Activated T-cell treated with anti-CD3 and anti-CD28 coated beads for 48 hours (primary cell): Measurements from ENCODE around the gene CHEK2.
"Not testable (repeated sequence)": the region's sequence is repeated elsewhere in the genome, so short reads cannot be mapped to it uniquely, and the experiment has no call there.

Experiments
- DNase-seq: peaks from one replicate; pipeline ENCODE4 v3.0.0-alpha.2; 2020; ENCODE audit warnings: low read depth

CHEK2 gene

DNA sequence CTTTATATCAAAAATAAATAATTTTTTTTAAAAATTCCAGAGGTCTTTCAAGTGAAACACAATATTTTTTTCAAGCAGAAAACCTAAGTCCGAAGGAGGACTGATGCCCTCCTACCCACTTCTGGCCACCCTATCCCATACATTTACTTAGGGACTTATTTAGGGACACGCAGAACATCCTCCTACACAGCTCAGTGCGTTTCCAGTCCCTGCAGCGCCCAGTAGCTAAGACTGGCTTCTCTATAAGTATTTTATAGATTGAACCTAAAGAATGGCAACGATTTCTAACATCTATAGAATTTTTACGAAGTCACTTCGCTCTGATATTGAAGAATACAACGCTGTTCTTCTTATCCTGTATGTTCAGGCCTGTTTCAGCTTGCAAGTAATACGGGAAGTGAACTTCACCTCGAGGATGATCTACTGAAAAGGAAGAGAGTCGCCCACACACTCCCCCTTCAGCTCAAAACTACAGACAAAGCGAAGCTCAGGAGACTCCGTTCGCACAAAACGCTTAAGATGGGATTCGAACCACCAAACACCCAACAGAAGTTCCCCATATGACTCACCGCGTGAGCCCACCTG lies 328 bp downstream of the CHEK2 start:
- no peak for DNase-seq

GRCh38 chr22:28738876-28739275 lies 2.7 kb downstream of the CHEK2 start:
- DNase-seq, result not testable (repeated sequence)

DNA sequence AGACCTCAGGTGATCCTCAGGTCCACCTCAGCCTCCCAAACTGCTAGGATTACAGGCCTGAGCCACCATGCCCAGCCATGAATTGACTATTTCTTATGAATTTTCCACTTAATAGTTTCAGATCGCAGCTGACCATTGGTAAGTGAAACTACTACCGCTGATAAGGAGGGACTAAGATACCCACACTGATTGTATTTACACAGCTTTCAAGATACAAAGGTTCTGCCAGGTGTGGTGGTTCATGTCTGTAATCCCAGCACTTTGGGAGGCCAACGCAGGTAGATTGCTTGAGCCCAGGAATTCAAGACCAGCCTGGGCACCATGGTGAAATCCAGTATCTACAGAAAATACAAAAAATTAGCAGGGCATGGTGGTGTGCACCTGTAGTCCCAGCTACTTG lies 3.9 kb downstream of the CHEK2 start:
- no peak for DNase-seq

DNA sequence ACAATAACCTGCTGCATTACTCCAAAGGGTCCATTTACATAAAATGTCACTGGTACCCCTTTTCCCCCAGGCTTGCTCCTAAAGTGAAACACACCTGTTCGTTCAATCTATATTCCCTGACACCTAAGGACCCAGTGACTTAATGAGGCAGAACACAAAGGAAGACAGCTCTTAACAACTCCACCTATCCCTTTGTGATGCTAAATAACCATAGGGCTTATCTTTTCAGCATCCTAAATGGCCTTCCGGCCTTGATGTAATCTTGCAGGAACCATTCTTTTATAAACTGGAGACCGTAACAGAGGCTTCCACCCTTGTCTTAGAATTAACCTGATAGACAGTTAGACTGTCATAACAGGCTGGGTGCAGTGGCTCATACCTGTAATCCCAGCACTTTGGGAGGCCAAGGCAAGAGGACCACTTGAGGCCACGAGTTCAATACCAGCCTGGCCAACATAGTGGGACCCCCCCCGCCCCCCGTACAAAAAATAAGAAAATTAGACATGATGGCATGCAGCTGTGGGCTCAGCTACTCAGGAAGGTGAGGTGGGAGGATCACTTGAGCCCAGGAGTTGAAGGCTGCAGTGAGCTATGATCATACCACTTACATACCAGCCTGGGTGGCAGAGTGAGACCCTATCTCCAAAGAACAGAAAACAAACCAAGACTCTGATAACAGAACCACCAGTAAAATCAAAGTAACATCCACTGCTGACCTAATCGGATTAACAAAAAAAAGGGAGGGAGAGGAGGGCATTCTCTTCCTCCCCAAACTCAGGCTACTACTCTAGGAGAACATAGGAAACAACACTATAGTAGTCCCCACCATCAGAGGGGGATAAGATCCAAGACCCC lies 5.1 kb downstream of the CHEK2 start:
- DNase-seq, result no peak

GRCh38 chr22:28734393-28734792 lies 7.2 kb downstream of the CHEK2 start:
- no peak for DNase-seq

DNA sequence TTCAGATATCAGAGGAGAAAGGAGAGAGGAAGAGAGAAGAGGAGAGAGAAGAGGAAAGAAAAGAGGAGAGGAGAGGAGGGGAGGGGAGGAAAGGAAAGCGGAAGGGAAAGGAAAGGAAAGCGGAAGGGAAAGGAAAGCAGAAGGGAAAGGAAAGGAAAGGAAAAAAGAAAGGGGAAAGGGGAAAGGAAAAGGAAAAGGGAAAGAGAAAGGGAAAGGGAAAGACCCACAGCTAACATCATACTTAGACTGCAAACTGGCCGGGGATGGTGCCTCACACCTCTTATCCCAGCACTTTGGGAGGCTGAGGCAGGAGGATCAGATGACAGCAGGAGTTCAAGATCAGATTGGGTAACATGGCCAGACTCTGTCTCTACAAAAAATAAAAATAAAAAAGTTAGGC lies 11.4 kb downstream of the CHEK2 start:
- DNase-seq, result no peak

DNA sequence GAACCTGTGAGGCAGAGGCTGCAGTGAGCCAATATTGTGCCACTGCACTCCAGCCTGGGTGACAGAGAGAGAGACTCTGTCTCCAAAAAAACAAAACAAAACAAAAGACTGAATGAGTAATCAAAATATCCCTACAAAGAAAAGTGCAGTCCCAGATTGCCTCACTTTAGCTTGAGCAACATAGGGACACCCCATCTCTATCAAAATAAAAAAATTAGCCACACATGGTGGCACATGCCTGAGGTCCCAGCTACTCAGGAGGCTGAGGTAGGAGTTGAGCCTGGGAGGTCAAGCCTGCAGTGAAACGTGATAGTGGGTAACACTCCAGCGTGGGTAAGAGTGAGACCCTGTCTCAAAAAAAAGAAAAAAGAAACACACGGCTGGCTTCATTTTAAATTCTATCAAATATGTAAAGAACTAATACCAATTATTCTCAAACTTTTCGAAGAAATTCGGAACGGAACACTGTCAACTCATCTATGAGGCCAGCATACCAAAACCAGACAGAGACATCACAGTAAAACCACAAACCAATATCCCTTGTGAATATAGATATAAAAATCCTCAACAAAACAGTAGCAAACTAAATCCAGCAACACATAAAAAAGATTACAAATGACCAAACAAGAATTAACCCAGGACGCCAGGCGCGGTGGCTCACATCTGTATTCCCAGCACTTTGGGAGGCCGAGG lies 12.9 kb downstream of the CHEK2 start:
- no peak for DNase-seq

- no peak for DNase-seq
Measured at GRCh38 chr22:28728002-28728401, 13.6 kb downstream of the CHEK2 start.

DNA sequence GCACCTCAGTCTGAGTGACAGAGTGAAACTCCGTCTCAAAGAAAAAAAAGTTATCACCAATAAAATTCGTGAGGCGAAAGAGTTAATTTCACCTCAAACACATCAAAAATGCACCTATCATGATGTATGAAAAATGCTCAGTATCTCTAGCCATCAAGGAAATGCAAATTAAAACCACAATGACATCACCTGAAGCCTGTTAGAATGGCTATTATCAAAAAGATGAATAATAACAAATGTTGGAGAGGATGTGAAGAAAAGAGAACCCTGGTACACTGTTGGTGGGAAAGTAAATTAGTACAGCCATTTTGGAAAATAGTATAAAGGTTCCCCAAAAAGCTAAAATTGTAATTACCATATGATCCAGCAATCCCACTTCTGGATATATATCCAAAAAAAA lies 23.6 kb downstream of the CHEK2 start:
- no peak for DNase-seq

DNA sequence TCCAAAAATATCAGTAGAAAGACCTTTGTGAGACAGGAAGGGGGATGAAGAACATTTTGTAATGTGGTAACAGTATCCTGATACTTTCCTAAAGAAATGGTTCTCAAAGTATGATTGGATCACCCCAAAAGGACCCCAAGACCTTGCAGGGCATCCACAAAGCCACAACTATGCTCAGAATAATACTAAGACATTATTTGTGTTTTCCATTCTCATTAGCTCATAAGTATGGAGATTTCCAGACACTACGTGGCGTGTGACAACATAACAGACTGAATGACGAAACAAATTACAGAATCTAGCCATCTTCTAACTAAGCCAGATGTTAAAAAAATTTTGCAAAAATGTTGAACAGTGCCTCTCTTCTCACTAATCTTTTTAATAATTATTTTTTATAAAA lies 24.9 kb downstream of the CHEK2 start:
- DNase-seq, result no peak

- no peak for DNase-seq
Measured at GRCh38 chr22:28715611-28716010, 26.0 kb downstream of the CHEK2 start.

DNA sequence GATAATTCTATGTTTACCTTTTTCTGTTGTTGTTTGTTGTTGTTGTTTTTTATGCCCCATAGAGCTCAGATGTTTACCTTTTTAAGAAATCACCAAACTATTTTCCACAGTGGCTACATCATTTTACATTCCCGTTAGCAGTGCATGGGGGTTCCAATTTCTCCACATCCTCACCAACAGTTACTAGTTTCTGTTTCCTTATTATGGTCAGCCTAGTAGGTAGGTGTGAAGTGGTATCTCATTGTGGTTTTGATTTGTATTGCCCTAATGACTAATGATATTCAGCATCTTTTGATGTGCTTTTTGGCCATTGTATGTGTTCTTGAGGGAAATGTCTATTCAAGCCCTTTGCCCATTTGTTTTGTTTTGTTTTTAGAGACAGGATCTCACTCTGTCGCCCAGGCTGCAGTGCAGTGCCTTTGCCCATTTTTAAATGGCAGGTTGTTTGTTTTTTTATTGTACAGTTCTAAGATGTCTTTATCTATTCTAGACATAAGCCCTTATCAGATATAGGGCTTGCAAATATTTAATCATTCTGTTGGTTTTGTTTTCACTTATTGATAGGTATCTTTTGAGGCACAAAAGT lies 27.5 kb downstream of the CHEK2 start:
- DNase-seq, result no peak

DNA sequence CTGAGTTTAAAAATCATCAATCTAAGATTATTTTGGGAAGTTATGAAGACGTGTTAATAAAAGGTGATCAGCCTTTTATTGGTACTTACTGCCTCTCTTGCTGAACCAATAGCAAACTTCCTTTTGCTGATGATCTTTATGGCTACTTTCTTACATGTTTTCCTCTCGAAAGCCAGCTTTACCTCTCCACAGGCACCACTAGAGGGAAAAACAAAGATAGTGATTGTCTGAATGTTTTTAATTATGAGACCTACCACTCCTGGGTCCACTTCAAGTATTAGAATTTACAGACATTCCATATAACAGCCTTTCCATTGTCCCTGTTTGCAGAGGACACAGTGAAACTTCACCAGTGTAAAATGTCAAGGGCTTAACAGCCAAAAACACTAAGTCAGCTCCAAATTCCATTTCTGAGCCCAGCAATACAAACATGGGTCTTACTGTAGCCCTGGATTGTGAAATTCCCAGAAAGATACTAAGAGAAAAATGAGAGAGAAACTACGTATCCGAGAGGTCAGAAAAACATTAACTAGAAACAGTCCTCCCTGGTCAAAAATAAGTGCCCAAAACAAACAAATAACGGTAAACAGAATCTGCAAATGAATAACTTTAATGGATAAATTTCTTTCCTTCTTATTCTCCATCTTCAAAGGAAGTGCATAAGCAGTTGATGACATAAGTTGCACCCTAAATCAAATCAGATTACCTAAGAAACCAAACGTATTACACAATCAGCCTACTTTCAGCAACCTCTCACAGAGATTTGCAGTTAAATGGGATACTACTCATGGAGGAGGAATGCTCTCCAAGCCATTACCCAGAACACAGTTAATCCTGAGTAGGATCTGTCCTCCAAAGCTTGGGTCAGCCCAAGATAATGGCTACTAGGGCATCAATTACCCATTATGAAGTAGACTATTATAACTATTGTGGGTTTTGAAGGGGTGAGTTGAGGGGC lies 29.5 kb downstream of the CHEK2 start:
- DNase-seq, result no peak

DNA sequence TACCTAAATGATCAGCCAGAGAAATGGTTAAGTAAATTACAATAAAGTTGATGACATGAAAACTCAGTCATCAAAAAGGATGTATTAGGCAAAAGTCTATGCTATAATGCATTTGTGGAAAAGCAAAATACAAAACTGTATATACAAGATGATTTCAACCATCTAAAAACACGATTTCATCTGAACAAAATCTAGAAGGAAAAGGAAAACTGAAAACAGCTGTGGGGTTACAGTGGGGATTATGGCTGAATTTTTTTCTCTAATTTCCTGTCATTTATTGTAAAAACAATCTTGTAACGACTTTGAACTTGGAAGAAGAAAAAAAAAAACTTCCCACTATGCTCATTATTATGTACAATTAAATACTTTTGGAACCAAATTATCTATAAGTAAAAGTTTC lies 30.3 kb downstream of the CHEK2 start:
- DNase-seq, result no peak

DNA sequence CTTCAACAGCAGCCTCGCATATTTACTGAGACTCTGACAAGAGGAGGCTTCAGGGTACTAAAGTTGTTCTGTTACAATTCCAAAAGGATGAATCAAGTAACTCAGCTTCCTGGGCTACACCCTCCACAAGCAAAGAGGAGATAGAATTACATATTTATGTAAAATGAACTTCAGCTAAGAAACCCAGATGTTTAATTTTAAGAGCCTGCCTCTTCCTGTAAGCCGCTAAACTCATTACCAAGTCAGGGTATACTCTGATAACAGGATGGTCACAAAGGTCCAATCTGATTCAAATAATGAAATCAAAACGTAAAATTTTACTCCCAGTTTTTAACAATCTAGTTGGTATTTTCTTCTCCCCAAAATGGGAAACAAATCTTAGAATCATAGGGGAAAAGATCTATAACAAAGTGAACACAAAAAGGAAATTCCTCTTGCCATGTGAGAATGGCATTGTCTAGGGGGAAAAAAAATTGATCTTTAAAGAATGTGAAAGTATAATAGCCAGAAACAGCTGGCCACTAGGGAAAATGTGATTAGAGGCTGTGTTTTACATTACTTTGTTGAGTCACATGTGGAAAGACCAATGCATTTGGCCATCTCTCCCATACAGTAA lies 30.9 kb downstream of the CHEK2 start:
- DNase-seq, result no peak

DNA sequence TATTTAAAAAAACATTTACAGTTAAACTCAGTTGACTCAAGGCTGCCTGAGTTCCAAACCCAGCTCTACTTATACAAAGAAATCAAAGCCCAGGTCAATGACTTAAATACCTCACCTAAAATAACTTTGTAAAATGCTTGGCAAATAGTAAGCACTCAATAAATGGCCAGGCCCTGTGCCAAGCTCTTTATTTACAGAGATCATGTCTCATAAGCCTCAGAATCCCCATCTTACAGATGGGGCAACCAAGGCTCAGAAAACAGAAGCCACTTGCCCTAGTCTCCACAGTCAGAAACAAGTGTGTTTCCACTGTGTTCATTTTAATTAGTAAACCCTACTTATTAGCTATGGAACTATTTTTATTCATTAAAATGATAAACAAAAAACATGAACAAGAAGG lies 31.5 kb downstream of the CHEK2 start:
- no peak for DNase-seq

- no peak for DNase-seq
Measured at GRCh38 chr22:28706845-28707244, 34.8 kb downstream of the CHEK2 start.

- DNase-seq, result no peak
Measured at GRCh38 chr22:28703436-28703835, 38.2 kb downstream of the CHEK2 start.

- no peak for DNase-seq
Measured at GRCh38 chr22:28702891-28703290, 38.7 kb downstream of the CHEK2 start.

DNA sequence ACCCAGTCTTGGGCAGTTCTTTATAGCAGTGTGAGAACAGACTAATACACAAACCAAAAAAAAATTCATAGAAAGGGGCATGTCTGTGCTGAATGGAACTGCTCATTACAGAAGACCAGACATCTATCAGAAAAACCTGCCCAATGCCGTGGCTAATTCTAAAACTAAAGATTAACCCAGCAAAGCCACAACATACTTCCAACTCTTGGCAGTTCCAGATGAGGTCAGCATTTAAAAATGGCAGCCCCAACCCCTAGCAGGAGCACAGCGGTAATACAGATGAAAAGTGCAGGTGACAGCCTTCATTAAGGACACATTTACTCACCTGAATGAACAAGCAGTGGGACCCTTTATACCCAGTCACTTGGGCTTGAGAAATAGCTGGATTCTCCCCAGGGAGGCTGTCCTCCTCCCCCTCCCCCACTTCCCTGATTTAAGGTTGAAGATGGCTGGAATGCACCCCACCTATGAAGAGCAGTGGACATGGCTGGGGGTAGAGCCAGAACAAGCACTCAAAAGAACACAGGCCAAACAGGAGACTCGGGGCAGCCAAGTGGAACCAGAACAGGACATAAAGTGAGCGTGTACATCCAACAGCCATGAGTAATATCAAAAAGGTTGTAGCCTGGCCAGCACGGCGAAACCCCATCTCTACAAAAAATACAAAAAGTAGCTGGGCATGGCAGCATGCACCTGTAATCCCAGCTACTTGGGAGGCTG lies 48.4 kb downstream of the CHEK2 start:
- not testable (repeated sequence) for DNase-seq

- not testable (repeated sequence) for DNase-seq
Measured at GRCh38 chr22:28689796-28690195, 51.8 kb downstream of the CHEK2 start.
